Stimulated activated CD4-positive, alpha-beta T cell treated with anti-CD3 and anti-CD28 coated beads, Interleukin-12 subunit alpha, Interleukin-12 subunit beta, amount 100 ng/mL, for 48 hours (primary cell): ENCODE measurements around the gene BTBD8.

Experiments
- DNase-seq, 3 donors: peaks; one replicate each; pipeline ENCODE4 v3.0.0-alpha.2; 2020; ENCODE audit warnings: low read depth in 2 of 3, low spot score in 1 of 3

The BTBD8 gene

GRCh38 chr1:92091625-92092024 lies 11.5 kb downstream of the BTBD8 start:
- DNase-seq = no peak

- no peak for DNase-seq
Measured at GRCh38 chr1:92094090-92094489, 13.9 kb downstream of the BTBD8 start.

- no peak for DNase-seq
Measured at GRCh38 chr1:92094595-92094994, 14.4 kb downstream of the BTBD8 start.

GRCh38 chr1:92095874-92096273 lies 15.7 kb downstream of the BTBD8 start:
- no peak for DNase-seq

GRCh38 chr1:92096317-92096716 lies 16.2 kb downstream of the BTBD8 start:
- no peak for DNase-seq

- no peak for DNase-seq
Measured at GRCh38 chr1:92105546-92106081, 25.5 kb downstream of the BTBD8 start.

- DNase-seq = no peak
Measured at GRCh38 chr1:92108631-92109030, 28.5 kb downstream of the BTBD8 start.

GRCh38 chr1:92117526-92117925 lies 37.4 kb downstream of the BTBD8 start:
- DNase-seq = no peak

GRCh38 chr1:92118826-92119225 lies 38.7 kb downstream of the BTBD8 start:
- no peak for DNase-seq

- DNase-seq = peak in 1 of 3 donors; percentile 11
Measured at GRCh38 chr1:92123868-92124267, 43.7 kb downstream of the BTBD8 start.

- no peak for DNase-seq
Measured at GRCh38 chr1:92125204-92125603, 45.1 kb downstream of the BTBD8 start.

- DNase-seq = no peak
Measured at GRCh38 chr1:92126088-92126487, 45.9 kb downstream of the BTBD8 start.

- no peak for DNase-seq
Measured at GRCh38 chr1:92134331-92134730, 54.2 kb downstream of the BTBD8 start.

GRCh38 chr1:92136341-92136740 lies 56.2 kb downstream of the BTBD8 start:
- no peak for DNase-seq

GRCh38 chr1:92154934-92155333 lies 74.8 kb downstream of the BTBD8 start:
- DNase-seq = no peak

- DNase-seq = no peak
Measured at GRCh38 chr1:92159593-92159992, 79.4 kb downstream of the BTBD8 start.

GRCh38 chr1:92165389-92165788 lies 85.2 kb downstream of the BTBD8 start:
- DNase-seq = no peak

- DNase-seq = no peak
Measured at GRCh38 chr1:92167151-92167550, 87.0 kb downstream of the BTBD8 start.

- no peak for DNase-seq
Measured at GRCh38 chr1:92168657-92169056, 88.5 kb downstream of the BTBD8 start.

- DNase-seq = no peak
Measured at GRCh38 chr1:92169214-92170005, 89.3 kb downstream of the BTBD8 start.

- DNase-seq = no peak
Measured at GRCh38 chr1:92184632-92185031, 104.5 kb downstream of the BTBD8 start.

- no peak for DNase-seq
Measured at GRCh38 chr1:92186081-92186480, 105.9 kb downstream of the BTBD8 start.
